ENCODE results near the gene CHD6.

Gene CHD6

DNA sequence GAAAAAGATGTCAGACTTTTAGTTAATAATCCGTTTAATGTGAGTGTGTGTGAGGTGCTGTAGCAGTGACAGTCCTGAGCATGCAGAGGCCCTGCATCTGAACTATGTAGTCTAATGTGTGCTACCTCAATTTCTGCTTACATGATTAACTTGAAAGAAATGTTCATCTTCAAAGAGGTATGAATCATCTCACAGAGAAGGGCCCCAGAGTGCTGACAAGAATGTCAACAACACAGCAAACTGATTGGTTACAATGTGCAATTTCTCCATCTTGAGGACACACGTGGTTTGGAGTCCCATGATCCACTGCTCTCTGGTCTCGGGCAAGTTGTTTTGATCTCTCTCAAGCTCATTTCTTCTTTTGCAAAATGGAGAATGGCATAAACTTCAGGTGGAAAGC lies 189.9 kb downstream of the CHD6 start:
- no peaks in the 10 kb centered on the region for H4K20me1 ChIP-seq (ENCODE audit: insufficient read depth, low read length)
- H3K27me3 ChIP-seq (ENCODE audit: insufficient read depth, low read length) = no peaks in the 10 kb centered on the region
- no peak overlapping the region for H3K4me2 ChIP-seq (ENCODE audit: low read length)
- H3K9me3 ChIP-seq (ENCODE audit: low read length) = no peaks in the 10 kb centered on the region
- H2AFZ ChIP-seq (ENCODE audit: low read length) = no peak overlapping the region
- no peaks in the 10 kb centered on the region for H3F3A ChIP-seq (ENCODE audit: insufficient read depth, low read length)
- no peaks in the 10 kb centered on the region for H3K79me2 ChIP-seq (ENCODE audit: insufficient read depth, low read length)
- no peak overlapping the region for H3K9ac ChIP-seq (ENCODE audit: low read length)
- no peak for TF ChIP-seq EZH2 (IDR thresholded peaks at IDR 0.05; ENCODE audit: borderline replicate concordance, low read length)
- TF ChIP-seq, protein P1, sequence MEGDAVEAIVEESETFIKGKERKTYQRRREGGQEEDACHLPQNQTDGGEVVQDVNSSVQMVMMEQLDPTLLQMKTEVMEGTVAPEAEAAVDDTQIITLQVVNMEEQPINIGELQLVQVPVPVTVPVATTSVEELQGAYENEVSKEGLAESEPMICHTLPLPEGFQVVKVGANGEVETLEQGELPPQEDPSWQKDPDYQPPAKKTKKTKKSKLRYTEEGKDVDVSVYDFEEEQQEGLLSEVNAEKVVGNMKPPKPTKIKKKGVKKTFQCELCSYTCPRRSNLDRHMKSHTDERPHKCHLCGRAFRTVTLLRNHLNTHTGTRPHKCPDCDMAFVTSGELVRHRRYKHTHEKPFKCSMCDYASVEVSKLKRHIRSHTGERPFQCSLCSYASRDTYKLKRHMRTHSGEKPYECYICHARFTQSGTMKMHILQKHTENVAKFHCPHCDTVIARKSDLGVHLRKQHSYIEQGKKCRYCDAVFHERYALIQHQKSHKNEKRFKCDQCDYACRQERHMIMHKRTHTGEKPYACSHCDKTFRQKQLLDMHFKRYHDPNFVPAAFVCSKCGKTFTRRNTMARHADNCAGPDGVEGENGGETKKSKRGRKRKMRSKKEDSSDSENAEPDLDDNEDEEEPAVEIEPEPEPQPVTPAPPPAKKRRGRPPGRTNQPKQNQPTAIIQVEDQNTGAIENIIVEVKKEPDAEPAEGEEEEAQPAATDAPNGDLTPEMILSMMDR (IDR thresholded peaks at IDR 0.05; ENCODE audit: low read length) = no peak
- H3K9me2 ChIP-seq (ENCODE audit: low read depth, low read length) = no peaks in the 10 kb centered on the region
- no peaks in the 10 kb centered on the region for H3K4me1 ChIP-seq (ENCODE audit: insufficient read depth, low read length, severe bottlenecking)
- H3K4me3 ChIP-seq (ENCODE audit: low read depth, low read length, poor library complexity, severe bottlenecking) = no peak overlapping the region
- H3K27ac ChIP-seq (ENCODE audit: low read depth, low read length, poor library complexity, severe bottlenecking) = no peak overlapping the region
- peaks cover 30% of the 10 kb centered on the region for H3K36me3 ChIP-seq (ENCODE audit: insufficient read depth, low read length)

DNA sequence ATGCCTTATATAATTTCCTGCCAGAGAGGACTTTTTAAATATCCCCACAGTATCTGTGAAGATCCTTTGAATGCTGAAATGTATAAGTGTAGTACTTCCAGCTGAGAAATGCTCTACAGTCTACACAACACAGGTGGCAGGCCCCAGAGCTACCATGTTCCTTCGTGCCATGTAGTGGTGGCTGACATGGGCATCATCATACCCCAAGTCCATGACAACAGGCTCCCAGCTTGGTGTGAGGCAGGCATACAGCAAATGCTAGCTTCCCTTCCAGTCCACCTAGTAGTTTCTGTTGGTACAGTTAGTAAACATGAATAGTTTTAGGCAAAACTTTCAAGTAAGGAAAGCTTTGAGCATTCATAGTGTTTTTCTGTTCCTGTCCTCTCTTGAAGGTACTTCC lies 190.3 kb downstream of the CHD6 start:
- H3K9me2 ChIP-seq (ENCODE audit: low read depth, low read length) = no peaks in the 10 kb centered on the region
- H4K20me1 ChIP-seq (ENCODE audit: insufficient read depth, low read length) = no peaks in the 10 kb centered on the region
- no peak overlapping the region for H2AFZ ChIP-seq (ENCODE audit: low read length)
- no peaks in the 10 kb centered on the region for H3F3A ChIP-seq (ENCODE audit: insufficient read depth, low read length)
- TF ChIP-seq, protein P1 (IDR thresholded peaks at IDR 0.05; ENCODE audit: low read length) = no peak
- TF ChIP-seq EZH2 (IDR thresholded peaks at IDR 0.05; ENCODE audit: borderline replicate concordance, low read length) = no peak
- H3K9me3 ChIP-seq (ENCODE audit: low read length) = no peaks in the 10 kb centered on the region
- no peaks in the 10 kb centered on the region for H3K79me2 ChIP-seq (ENCODE audit: insufficient read depth, low read length)
- no peak overlapping the region for H3K4me2 ChIP-seq (ENCODE audit: low read length)
- H3K9ac ChIP-seq (ENCODE audit: low read length) = no peak overlapping the region
- H3K27me3 ChIP-seq (ENCODE audit: insufficient read depth, low read length) = no peaks in the 10 kb centered on the region
- no peak overlapping the region for H3K4me3 ChIP-seq (ENCODE audit: low read depth, low read length, poor library complexity, severe bottlenecking)
- H3K36me3 ChIP-seq (ENCODE audit: insufficient read depth, low read length) = peaks cover 34% of the 10 kb centered on the region
- H3K4me1 ChIP-seq (ENCODE audit: insufficient read depth, low read length, severe bottlenecking) = no peaks in the 10 kb centered on the region
- H3K27ac ChIP-seq (ENCODE audit: low read depth, low read length, poor library complexity, severe bottlenecking) = no peak overlapping the region

DNA sequence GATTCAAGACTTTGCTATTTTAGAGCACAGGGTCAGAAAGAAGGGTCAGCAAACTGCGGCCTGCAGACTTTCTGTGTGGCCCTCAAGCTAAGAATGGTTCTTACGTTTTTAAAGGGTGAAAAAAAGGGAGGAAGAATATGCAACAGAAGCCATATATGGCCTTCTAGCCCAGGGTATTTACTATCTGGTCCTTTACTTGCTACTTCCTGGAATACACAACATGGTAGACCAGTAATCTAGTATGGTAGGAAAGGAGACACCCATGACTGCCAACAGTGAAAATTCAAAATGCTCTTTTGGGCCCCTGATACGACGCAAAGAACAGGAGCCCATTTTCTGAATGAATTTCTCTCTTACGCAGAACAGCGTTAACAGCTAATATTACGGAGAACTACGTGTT lies 191.2 kb downstream of the CHD6 start:
- Histone ChIP-seq H3F3A (ENCODE audit: insufficient read depth, low read length) (no peaks in the 10 kb centered on the region), H3K4me1 (ENCODE audit: insufficient read depth, low read length, severe bottlenecking) (no peaks in the 10 kb centered on the region), H4K20me1 (ENCODE audit: insufficient read depth, low read length) (no peaks in the 10 kb centered on the region), H3K4me2 (ENCODE audit: low read length) (no peak overlapping the region), H3K27me3 (ENCODE audit: insufficient read depth, low read length) (no peaks in the 10 kb centered on the region), H3K4me3 (ENCODE audit: low read depth, low read length, poor library complexity, severe bottlenecking) (no peak overlapping the region), H3K36me3 (ENCODE audit: insufficient read depth, low read length) (peaks cover 40% of the 10 kb centered on the region), H3K9ac (ENCODE audit: low read length) (no peak overlapping the region), H3K27ac (ENCODE audit: low read depth, low read length, poor library complexity, severe bottlenecking) (no peak overlapping the region), H3K9me2 (ENCODE audit: low read depth, low read length) (no peaks in the 10 kb centered on the region), H2AFZ (ENCODE audit: low read length) (no peak overlapping the region), H3K9me3 (ENCODE audit: low read length) (no peaks in the 10 kb centered on the region), H3K79me2 (ENCODE audit: insufficient read depth, low read length) (no peaks in the 10 kb centered on the region)
- TF ChIP-seq, protein P1 (IDR thresholded peaks at IDR 0.05; ENCODE audit: low read length) = no peak
- no peak for TF ChIP-seq EZH2 (IDR thresholded peaks at IDR 0.05; ENCODE audit: borderline replicate concordance, low read length)

Data from OCI-LY1 (cell line).